Suprapubic skin (tissue), 4 donors: ENCODE data around the gene HOXA9.

ENCODE experiments used
- CTCF ChIP-seq, 2 donors: fragments of 200-600 bp in 1 of 2; fragments of 450-650 bp in 1 of 2; sonication (generic) in 1 of 2; IDR thresholded peaks; one replicate each; pipeline ENCODE4 v1.5.1; 2016 to 2019; ENCODE audit warnings: antibody characterized with exemption in 2 of 2, mild to moderate bottlenecking in 1 of 2, moderate library complexity in 1 of 2
- EP300 ChIP-seq: sonication (generic); formaldehyde crosslinking; IDR thresholded peaks from one replicate; pipeline ENCODE4 v1.6.1; 2017; ENCODE audit warnings: antibody characterized with exemption
- POLR2A ChIP-seq, 2 donors: fragments of 450-650 bp; IDR thresholded peaks; one replicate each; pipeline ENCODE4 v1.6.1; 2017; ENCODE audit warnings: antibody characterized with exemption in 2 of 2, mild to moderate bottlenecking in 2 of 2, moderate library complexity in 2 of 2
- POLR2AphosphoS5 ChIP-seq, 3 donors: sonication (generic); formaldehyde crosslinking; IDR thresholded peaks; one replicate each; pipeline ENCODE4 v1.6.1; 2017; ENCODE audit warnings: antibody characterized with exemption in 3 of 3

- TF ChIP-seq POLR2A (IDR thresholded peaks at IDR 0.05) (no peak), CTCF (IDR thresholded peaks at IDR 0.05) (no peak), POLR2AphosphoS5 (IDR thresholded peaks at IDR 0.05) (no peak), EP300 (no peak)
Measured at GRCh38 chr7:27202862-27203134, 37.5 kb upstream of the HOXA9 start.
